ENCODE measurements around the gene PXK.

Gene PXK

DNA sequence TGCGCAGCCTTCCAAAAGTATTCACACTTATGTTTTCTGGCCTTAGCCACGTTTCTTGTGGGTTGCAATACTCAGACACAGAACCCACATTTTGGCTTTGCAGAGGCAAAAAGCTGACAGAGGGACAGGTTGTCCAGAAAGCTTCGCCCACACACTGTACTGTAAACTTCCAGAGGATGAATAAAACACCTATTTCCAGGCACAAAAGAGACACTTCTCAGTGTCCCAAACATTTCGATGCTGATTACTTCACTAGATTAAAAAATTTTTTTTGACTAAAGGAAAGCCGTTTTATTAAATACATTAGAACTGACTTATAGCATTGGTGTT, 131.2 kb downstream of the PXK start:
- Histone ChIP-seq H3K4me3 (ENCODE audit: low read length) (no peak overlapping the region), H3K27me3 (ENCODE audit: insufficient read depth, low read length) (no peaks in the 10 kb centered on the region), H3K36me3 (ENCODE audit: insufficient read depth, low read length) (no peaks in the 10 kb centered on the region), H2AFZ (ENCODE audit: low read depth, low read length) (no peak overlapping the region), H3K9me3 (ENCODE audit: low read length) (no peaks in the 10 kb centered on the region), H3K4me1 (ENCODE audit: insufficient read depth, low read length) (peaks cover 3% of the 10 kb centered on the region)

DNA sequence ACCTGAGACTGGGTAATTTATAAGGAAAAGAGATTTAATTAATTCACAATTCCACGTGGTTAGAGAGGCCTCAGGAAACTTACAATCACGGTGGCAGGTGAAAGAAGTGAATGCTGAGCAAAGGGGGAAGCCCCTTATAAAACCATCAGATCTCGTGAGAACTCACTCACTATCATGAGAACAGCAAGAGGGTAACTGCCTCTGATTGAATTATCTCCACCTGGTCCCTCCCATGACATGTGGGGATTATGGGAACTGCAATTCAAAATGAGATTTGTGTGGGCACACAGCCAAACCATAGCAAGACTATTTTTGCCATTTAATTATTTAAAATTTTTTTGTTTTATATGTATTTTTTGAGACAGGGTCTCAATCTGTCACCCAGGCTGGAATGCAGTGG, 132.2 kb downstream of the PXK start:
- H3K4me3 ChIP-seq (ENCODE audit: low read length), result no peak overlapping the region
- H2AFZ ChIP-seq (ENCODE audit: low read depth, low read length), result no peak overlapping the region
- H3K4me1 ChIP-seq (ENCODE audit: insufficient read depth, low read length), result peaks cover 3% of the 10 kb centered on the region
- no peaks in the 10 kb centered on the region for H3K9me3 ChIP-seq (ENCODE audit: low read length)
- H3K36me3 ChIP-seq (ENCODE audit: insufficient read depth, low read length), result no peaks in the 10 kb centered on the region
- H3K27me3 ChIP-seq (ENCODE audit: insufficient read depth, low read length), result no peaks in the 10 kb centered on the region

- Histone ChIP-seq H3K9me3 (ENCODE audit: low read length) (no peaks in the 10 kb centered on the region), H3K36me3 (ENCODE audit: insufficient read depth, low read length) (no peaks in the 10 kb centered on the region), H3K4me1 (ENCODE audit: insufficient read depth, low read length) (peaks cover 17% of the 10 kb centered on the region), H3K27me3 (ENCODE audit: insufficient read depth, low read length) (no peaks in the 10 kb centered on the region), H2AFZ (ENCODE audit: low read depth, low read length) (no peak overlapping the region), H3K4me3 (ENCODE audit: low read length) (no peak overlapping the region)
These were observed 134.3 kb downstream of the PXK start for GRCh38 chr3:58466899-58467563.

GRCh38 chr3:58469096-58469495, 136.4 kb downstream of the PXK start:
- H2AFZ ChIP-seq (ENCODE audit: low read depth, low read length), result no peak overlapping the region
- H3K4me1 ChIP-seq (ENCODE audit: insufficient read depth, low read length), result peaks cover 14% of the 10 kb centered on the region

GRCh38 chr3:58470363-58471024, 137.8 kb downstream of the PXK start:
- peaks cover 14% of the 10 kb centered on the region for H3K4me1 ChIP-seq (ENCODE audit: insufficient read depth, low read length)
- H3K4me3 ChIP-seq (ENCODE audit: low read length), result no peak overlapping the region
- peak overlapping the region; percentile 66 for H2AFZ ChIP-seq (ENCODE audit: low read depth, low read length)
- no peaks in the 10 kb centered on the region for H3K36me3 ChIP-seq (ENCODE audit: insufficient read depth, low read length)
- H3K9me3 ChIP-seq (ENCODE audit: low read length), result no peaks in the 10 kb centered on the region
- no peaks in the 10 kb centered on the region for H3K27me3 ChIP-seq (ENCODE audit: insufficient read depth, low read length)

More at GRCh38 chr3:58469096-58469495, 136.4 kb downstream of the PXK start:
- Histone ChIP-seq H3K36me3 (ENCODE audit: insufficient read depth, low read length) (no peaks in the 10 kb centered on the region), H3K4me3 (ENCODE audit: low read length) (no peak overlapping the region), H3K9me3 (ENCODE audit: low read length) (no peaks in the 10 kb centered on the region), H3K27me3 (ENCODE audit: insufficient read depth, low read length) (no peaks in the 10 kb centered on the region)

DNA sequence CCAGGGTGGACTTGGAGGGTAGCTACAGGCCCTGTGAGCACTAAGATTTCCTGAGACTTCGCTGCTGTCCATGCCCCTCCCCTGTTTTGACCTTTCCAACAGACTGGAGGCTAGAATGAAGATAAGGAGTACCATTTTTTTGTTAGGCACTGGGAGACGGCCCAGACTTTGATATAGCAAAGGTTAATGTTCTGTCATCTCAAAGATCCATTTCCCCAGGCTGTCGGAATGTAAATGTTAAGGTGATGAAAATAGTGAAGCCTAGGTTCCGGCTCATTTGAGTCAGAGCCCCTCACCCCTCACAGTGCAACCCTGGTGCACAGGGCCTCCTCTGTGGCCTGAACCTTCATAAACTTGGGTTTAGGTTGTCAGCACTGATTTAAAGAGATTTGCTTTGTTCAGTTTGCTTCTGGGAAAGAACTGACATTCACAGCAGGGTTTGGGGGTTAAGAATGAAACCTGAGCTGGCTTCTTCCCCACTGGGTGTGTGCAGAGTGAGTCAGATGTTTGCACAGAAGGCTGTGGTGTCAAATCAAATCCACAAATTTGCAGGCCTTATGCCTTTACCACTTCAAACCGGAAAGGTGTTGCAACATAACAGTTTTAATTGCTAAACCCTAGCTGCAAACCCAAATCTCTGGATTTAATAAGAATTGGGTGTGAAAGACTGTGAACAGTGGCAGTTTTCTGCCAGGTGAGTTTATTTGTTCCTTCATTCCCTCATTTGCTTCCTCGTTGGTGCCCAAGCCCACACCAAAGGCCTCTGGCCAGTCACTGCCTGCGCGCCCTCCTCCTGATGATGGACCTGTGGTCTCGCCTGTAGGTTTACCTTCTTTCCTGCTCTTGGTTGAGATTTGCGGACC, 138.6 kb downstream of the PXK start:
- H3K4me1 ChIP-seq (ENCODE audit: insufficient read depth, low read length), result peaks cover 14% of the 10 kb centered on the region
- no peaks in the 10 kb centered on the region for H3K27me3 ChIP-seq (ENCODE audit: insufficient read depth, low read length)
- H2AFZ ChIP-seq (ENCODE audit: low read depth, low read length), result peak overlapping the region; percentile 66
- H3K9me3 ChIP-seq (ENCODE audit: low read length), result no peaks in the 10 kb centered on the region
- no peak overlapping the region for H3K4me3 ChIP-seq (ENCODE audit: low read length)
- H3K36me3 ChIP-seq (ENCODE audit: insufficient read depth, low read length), result no peaks in the 10 kb centered on the region

- H3K4me3 ChIP-seq (ENCODE audit: low read length), result no peak overlapping the region
- no peak overlapping the region for H2AFZ ChIP-seq (ENCODE audit: low read depth, low read length)
- H3K4me1 ChIP-seq (ENCODE audit: insufficient read depth, low read length), result peaks cover 14% of the 10 kb centered on the region
- H3K36me3 ChIP-seq (ENCODE audit: insufficient read depth, low read length), result no peaks in the 10 kb centered on the region
- no peaks in the 10 kb centered on the region for H3K9me3 ChIP-seq (ENCODE audit: low read length)
- no peaks in the 10 kb centered on the region for H3K27me3 ChIP-seq (ENCODE audit: insufficient read depth, low read length)
These were observed 140.6 kb downstream of the PXK start for GRCh38 chr3:58473275-58473674.

DNA sequence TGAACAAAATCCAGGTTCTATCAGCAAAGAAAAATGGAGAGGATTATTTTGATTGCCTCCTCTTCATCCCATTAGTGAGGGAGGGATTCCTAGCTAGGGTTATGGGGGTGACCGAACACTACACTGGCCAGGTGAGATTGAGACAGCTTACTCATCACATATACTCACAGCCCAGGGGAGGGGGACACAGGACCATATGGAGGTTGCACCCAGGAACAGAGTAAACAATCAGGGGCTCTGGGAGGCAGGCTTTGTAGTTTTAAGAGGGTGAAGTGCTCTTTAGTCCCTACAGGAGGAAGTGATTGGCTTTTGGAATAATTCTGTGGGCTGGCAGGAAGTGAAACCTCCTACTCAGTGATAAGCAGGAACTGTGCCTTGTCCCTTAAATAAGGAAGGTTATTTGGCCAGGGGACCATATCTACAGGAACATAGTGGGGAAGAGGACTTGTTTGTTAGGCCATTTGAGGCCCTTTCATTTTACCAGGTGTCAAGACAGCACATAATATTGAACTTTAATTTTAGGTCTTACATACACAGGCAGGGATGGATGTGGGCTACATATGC, 141.7 kb downstream of the PXK start:
- H3K36me3 ChIP-seq (ENCODE audit: insufficient read depth, low read length), result no peaks in the 10 kb centered on the region
- no peaks in the 10 kb centered on the region for H3K27me3 ChIP-seq (ENCODE audit: insufficient read depth, low read length)
- H3K9me3 ChIP-seq (ENCODE audit: low read length), result peaks cover 3% of the 10 kb centered on the region
- no peak overlapping the region for H2AFZ ChIP-seq (ENCODE audit: low read depth, low read length)
- H3K4me3 ChIP-seq (ENCODE audit: low read length), result no peak overlapping the region
- peaks cover 14% of the 10 kb centered on the region for H3K4me1 ChIP-seq (ENCODE audit: insufficient read depth, low read length)

GRCh38 chr3:58474967-58475578, 142.4 kb downstream of the PXK start:
- Histone ChIP-seq H3K4me1 (ENCODE audit: insufficient read depth, low read length) (peaks cover 14% of the 10 kb centered on the region), H3K4me3 (ENCODE audit: low read length) (no peak overlapping the region), H3K27me3 (ENCODE audit: insufficient read depth, low read length) (no peaks in the 10 kb centered on the region), H3K36me3 (ENCODE audit: insufficient read depth, low read length) (no peaks in the 10 kb centered on the region), H3K9me3 (ENCODE audit: low read length) (peaks cover 3% of the 10 kb centered on the region), H2AFZ (ENCODE audit: low read depth, low read length) (no peak overlapping the region)
